Calu3 (cell line): ENCODE data around the gene DNAH1. TPM values are rescaled to one million over a fixed set of nuclear protein-coding genes. Genes with fewer than 3 reads are reported as not detected.

Experiments
- BruUV-seq: library from RNA; stranded (reverse); fragments of 400-500 nt; replicated peaks from 2 replicates; lab custom pipeline; 2021; lab: Mats Ljungman, UMichigan
- CTCF ChIA-PET: fragments of 300-600 bp; sonication (Branson Sonifier 250); formaldehyde crosslinking; loops from one replicate; lab custom pipeline; 2022; ENCODE audit warnings: antibody characterized with exemption; lab: Charles Lee
- DNase-seq: peaks from one replicate; pipeline ENCODE4 v3.0.0; 2022
- H3K27ac Mint-ChIP-seq: one replicate; pipeline ENCODE4 v1.8.0; 2022; ENCODE audit warnings: mixed read lengths; ENCODE audit not compliant: unreplicated experiment
- H3K27me3 Mint-ChIP-seq: one replicate; pipeline ENCODE4 v1.8.0; 2022; ENCODE audit warnings: mixed read lengths; ENCODE audit not compliant: unreplicated experiment
- H3K36me3 Mint-ChIP-seq: one replicate; pipeline ENCODE4 v1.8.0; 2022; ENCODE audit warnings: mild to moderate bottlenecking, moderate library complexity, mixed read lengths; ENCODE audit not compliant: insufficient read depth, unreplicated experiment
- H3K4me1 Mint-ChIP-seq: one replicate; pipeline ENCODE4 v1.8.0; 2022; ENCODE audit warnings: mild to moderate bottlenecking, low read depth, mixed read lengths; ENCODE audit not compliant: unreplicated experiment
- H3K4me3 Mint-ChIP-seq: one replicate; pipeline ENCODE4 v1.8.0; 2022; ENCODE audit warnings: mild to moderate bottlenecking, low read depth, moderate library complexity, mixed read lengths; ENCODE audit not compliant: unreplicated experiment
- H3K9me3 Mint-ChIP-seq: one replicate; pipeline ENCODE4 v1.8.0; 2022; ENCODE audit warnings: low read depth, mixed read lengths; ENCODE audit not compliant: unreplicated experiment
- intact Hi-C: fragments of 100-400 bp; cut with micrococcal nuclease; formaldehyde crosslinking; loops from one replicate; pipeline ENCODE4 v1.10.0; 2022; ENCODE audit not compliant: unreplicated experiment
- total RNA-seq: library from RNA; stranded (reverse); gene quantifications from 2 replicates; pipeline ENCODE4 v1.2.3, GENCODE V29; 2022
- TF ChIP-seq, protein P1 (sequence below): fragments of 200-600 bp; IDR thresholded peaks from one replicate; pipeline ENCODE4 v1.8.0; 2022; ENCODE audit warnings: antibody characterized with exemption; ENCODE audit not compliant: unreplicated experiment

The DNAH1 gene
- total RNA-seq, 1 experiment from 2014 or later = 13.1 TPM

- no TSS peak for BruUV-seq
- CTCF ChIA-PET = no interaction called here
These were observed 104.3 kb downstream of the DNAH1 start for GRCh38 chr3:52420388-52420787.

GRCh38 chr3:52422669-52423068 is 106.5 kb downstream of the DNAH1 start:
- no peaks in the 10 kb centered on the region for H3K9me3 Mint-ChIP-seq
- H3K27ac Mint-ChIP-seq = no peak overlapping the region
- H3K4me3 Mint-ChIP-seq = no peak overlapping the region
- CTCF ChIA-PET = no interaction called here
- BruUV-seq = no TSS peak
- H3K27me3 Mint-ChIP-seq = peaks cover 29% of the 10 kb centered on the region
- TF ChIP-seq, protein P1, sequence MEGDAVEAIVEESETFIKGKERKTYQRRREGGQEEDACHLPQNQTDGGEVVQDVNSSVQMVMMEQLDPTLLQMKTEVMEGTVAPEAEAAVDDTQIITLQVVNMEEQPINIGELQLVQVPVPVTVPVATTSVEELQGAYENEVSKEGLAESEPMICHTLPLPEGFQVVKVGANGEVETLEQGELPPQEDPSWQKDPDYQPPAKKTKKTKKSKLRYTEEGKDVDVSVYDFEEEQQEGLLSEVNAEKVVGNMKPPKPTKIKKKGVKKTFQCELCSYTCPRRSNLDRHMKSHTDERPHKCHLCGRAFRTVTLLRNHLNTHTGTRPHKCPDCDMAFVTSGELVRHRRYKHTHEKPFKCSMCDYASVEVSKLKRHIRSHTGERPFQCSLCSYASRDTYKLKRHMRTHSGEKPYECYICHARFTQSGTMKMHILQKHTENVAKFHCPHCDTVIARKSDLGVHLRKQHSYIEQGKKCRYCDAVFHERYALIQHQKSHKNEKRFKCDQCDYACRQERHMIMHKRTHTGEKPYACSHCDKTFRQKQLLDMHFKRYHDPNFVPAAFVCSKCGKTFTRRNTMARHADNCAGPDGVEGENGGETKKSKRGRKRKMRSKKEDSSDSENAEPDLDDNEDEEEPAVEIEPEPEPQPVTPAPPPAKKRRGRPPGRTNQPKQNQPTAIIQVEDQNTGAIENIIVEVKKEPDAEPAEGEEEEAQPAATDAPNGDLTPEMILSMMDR = no peak
- intact Hi-C loops = no loop called here
- DNase-seq = no peak
- H3K36me3 Mint-ChIP-seq = no peaks in the 10 kb centered on the region
- H3K4me1 Mint-ChIP-seq = no peaks in the 10 kb centered on the region

More at GRCh38 chr3:52420388-52420787, 104.3 kb downstream of the DNAH1 start:
- TF ChIP-seq, protein P1 = no peak
- no peaks in the 10 kb centered on the region for H3K36me3 Mint-ChIP-seq
- H3K27ac Mint-ChIP-seq = no peak overlapping the region
- no peak overlapping the region for H3K4me3 Mint-ChIP-seq
- no peaks in the 10 kb centered on the region for H3K4me1 Mint-ChIP-seq
- no peak for DNase-seq
- H3K9me3 Mint-ChIP-seq = no peaks in the 10 kb centered on the region
- intact Hi-C loops = no loop called here
- peaks cover 25% of the 10 kb centered on the region for H3K27me3 Mint-ChIP-seq

- intact Hi-C loops = no loop called here
- H3K4me1 Mint-ChIP-seq = no peaks in the 10 kb centered on the region
- TF ChIP-seq, protein P1 = no peak
- CTCF ChIA-PET = interaction anchor here (0.6 kb wide), 1 partner anchor 122 kb away, joined by 3 read pairs; no protein-coding TSS in a partner anchor
- H3K27ac Mint-ChIP-seq = no peak overlapping the region
- BruUV-seq = no TSS peak
- H3K9me3 Mint-ChIP-seq = no peaks in the 10 kb centered on the region
- H3K27me3 Mint-ChIP-seq = peaks cover 34% of the 10 kb centered on the region
- no peaks in the 10 kb centered on the region for H3K36me3 Mint-ChIP-seq
- no peak for DNase-seq
- H3K4me3 Mint-ChIP-seq = no peak overlapping the region
These were observed 107.1 kb downstream of the DNAH1 start for GRCh38 chr3:52423173-52423572.

DNA sequence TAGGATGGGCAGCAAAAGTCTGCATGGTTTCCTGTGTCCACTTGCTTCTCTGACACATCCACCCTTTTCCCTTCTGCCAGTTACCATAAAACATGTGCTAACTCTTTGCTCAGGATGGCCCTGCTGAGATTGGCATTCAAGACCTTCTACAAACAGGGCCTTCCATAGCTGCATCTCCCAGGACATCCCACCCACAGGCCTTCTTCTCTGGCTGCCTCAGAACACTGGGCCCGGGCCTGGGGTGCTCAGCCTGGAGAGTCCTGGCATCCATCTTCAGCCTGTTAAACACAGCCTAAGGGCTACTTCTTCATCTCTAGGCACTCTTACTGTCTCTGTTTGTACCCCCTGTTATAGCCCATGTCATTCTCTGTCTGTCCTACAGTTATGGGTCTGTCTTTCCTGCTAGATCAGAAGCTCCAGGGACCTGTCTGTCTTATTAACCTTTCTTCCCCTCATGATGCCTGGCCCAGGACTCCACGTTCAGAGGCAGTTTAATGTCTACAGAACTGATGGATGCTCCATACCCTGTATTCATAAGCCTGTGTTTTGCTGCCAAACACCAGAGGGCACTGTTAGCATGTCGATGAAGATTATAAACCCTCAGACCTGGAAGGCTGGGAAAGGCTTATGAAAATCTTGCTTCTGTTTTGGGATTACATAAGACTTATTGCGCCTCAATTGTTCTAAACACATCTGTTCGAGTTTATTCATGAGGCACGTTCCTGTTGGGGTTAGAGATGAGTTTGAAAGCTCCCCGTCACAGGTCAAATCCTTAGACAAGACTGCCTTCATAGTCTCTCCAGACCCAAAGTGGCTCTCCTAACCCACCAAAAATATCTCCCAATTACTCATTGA is 112.3 kb downstream of the DNAH1 start:
- Mint-ChIP-seq H3K4me3 (no peak overlapping the region), H3K27me3 (peaks cover 37% of the 10 kb centered on the region), H3K27ac (no peak overlapping the region), H3K36me3 (no peaks in the 10 kb centered on the region), H3K4me1 (no peaks in the 10 kb centered on the region), H3K9me3 (no peaks in the 10 kb centered on the region)
- TF ChIP-seq, protein P1 = peak; percentile 35
- no TSS peak for BruUV-seq
- peak; percentile 63 for DNase-seq
- intact Hi-C loops = loop anchor here (1.0 to 5.0 kb wide), 2 partner anchors 19 to 254 kb away; no protein-coding TSS in a partner anchor
- CTCF ChIA-PET = interaction anchor here (0.6 to 3.0 kb wide), 2 partner anchors 19 to 139 kb away, joined by 3 to 20 read pairs; no protein-coding TSS in a partner anchor
